SH-SY5Y (cell line): ENCODE measurements around the gene VPS41.

Experiments used
- GATA2 ChIP-seq: IDR thresholded peaks from 2 replicates; pipeline ENCODE4 v1.6.1; 2011; ENCODE audit warnings: mild to moderate bottlenecking, low read depth, low read length
- GATA3 ChIP-seq: IDR thresholded peaks from 2 replicates; pipeline ENCODE4 v1.6.1; 2011; ENCODE audit warnings: low read depth, mild to moderate bottlenecking, low read length, moderate library complexity

- TF ChIP-seq GATA3 (no peak), GATA2 (no peak)
Measured at GRCh38 chr7:38702002-38702535, 206.9 kb downstream of the VPS41 start.
